Measurements from ENCODE around the gene TIGAR.

TIGAR gene

DNA sequence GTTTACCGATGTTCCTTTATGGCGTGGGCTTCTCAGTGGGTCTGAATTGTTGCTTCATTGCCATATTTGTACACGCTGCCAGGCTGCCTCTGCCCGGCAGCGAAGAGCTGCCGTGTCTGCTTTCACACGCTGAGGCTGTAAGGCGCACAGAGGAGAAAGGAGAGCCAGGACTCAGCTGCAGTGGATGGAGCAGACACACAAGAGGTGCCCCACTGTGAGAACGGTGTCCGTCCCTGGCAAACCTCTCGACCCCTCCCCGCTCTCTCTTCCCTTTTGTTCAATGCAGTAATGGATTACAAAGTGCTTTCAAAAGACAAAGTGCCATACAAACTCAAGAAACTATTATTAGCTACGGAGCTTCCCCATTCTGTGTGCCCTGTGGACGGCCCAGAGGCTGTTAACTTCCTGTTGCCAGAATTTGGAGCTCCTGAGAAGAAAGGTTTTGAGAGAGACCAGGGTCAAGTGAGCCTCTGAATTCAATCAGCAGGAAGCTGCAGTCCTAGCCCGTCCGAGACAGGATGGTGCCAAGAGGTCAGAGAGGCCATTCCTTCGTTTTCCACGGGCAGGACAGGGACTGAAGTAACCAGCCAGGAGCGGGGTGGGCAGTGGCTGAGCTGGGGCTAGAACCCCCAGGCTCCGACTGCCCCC lies 31.7 kb upstream of the TIGAR start:
- TF ChIP-seq TOX (CRISPR knock-in tag; IDR thresholded peaks at IDR 0.05; ENCODE audit: borderline replicate concordance): no peak
- no peak for TF ChIP-seq ZFP3 (CRISPR knock-in tag; IDR thresholded peaks at IDR 0.05)
- no peak for TF ChIP-seq OSR1 (CRISPR knock-in tag; IDR thresholded peaks at IDR 0.05)
- TF ChIP-seq, protein P1, sequence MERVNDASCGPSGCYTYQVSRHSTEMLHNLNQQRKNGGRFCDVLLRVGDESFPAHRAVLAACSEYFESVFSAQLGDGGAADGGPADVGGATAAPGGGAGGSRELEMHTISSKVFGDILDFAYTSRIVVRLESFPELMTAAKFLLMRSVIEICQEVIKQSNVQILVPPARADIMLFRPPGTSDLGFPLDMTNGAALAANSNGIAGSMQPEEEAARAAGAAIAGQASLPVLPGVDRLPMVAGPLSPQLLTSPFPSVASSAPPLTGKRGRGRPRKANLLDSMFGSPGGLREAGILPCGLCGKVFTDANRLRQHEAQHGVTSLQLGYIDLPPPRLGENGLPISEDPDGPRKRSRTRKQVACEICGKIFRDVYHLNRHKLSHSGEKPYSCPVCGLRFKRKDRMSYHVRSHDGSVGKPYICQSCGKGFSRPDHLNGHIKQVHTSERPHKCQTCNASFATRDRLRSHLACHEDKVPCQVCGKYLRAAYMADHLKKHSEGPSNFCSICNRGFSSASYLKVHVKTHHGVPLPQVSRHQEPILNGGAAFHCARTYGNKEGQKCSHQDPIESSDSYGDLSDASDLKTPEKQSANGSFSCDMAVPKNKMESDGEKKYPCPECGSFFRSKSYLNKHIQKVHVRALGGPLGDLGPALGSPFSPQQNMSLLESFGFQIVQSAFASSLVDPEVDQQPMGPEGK (CRISPR knock-in tag; IDR thresholded peaks at IDR 0.05; ENCODE audit: borderline replicate concordance): no peak
- TF ChIP-seq SNAI2 (CRISPR knock-in tag; IDR thresholded peaks at IDR 0.05): no peak
- TF ChIP-seq PPARA (CRISPR knock-in tag; IDR thresholded peaks at IDR 0.05; ENCODE audit: borderline replicate concordance): no peak
- no peak for TF ChIP-seq ZNF70 (CRISPR knock-in tag; IDR thresholded peaks at IDR 0.05)
- no peak for TF ChIP-seq CSDC2 (CRISPR knock-in tag; IDR thresholded peaks at IDR 0.05)
- TF ChIP-seq, protein P2, sequence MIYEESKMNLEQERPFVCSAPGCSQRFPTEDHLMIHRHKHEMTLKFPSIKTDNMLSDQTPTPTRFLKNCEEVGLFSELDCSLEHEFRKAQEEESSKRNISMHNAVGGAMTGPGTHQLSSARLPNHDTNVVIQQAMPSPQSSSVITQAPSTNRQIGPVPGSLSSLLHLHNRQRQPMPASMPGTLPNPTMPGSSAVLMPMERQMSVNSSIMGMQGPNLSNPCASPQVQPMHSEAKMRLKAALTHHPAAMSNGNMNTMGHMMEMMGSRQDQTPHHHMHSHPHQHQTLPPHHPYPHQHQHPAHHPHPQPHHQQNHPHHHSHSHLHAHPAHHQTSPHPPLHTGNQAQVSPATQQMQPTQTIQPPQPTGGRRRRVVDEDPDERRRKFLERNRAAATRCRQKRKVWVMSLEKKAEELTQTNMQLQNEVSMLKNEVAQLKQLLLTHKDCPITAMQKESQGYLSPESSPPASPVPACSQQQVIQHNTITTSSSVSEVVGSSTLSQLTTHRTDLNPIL (CRISPR knock-in tag; IDR thresholded peaks at IDR 0.05; ENCODE audit: low read depth): no peak
- TF ChIP-seq ZFP30 (CRISPR knock-in tag; IDR thresholded peaks at IDR 0.05): no peak
- TF ChIP-seq, protein P3, sequence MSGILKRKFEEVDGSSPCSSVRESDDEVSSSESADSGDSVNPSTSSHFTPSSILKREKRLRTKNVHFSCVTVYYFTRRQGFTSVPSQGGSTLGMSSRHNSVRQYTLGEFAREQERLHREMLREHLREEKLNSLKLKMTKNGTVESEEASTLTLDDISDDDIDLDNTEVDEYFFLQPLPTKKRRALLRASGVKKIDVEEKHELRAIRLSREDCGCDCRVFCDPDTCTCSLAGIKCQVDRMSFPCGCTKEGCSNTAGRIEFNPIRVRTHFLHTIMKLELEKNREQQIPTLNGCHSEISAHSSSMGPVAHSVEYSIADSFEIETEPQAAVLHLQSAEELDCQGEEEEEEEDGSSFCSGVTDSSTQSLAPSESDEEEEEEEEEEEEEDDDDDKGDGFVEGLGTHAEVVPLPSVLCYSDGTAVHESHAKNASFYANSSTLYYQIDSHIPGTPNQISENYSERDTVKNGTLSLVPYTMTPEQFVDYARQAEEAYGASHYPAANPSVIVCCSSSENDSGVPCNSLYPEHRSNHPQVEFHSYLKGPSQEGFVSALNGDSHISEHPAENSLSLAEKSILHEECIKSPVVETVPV (CRISPR knock-in tag; IDR thresholded peaks at IDR 0.05): no peak
- no peak for TF ChIP-seq RARB (CRISPR knock-in tag; IDR thresholded peaks at IDR 0.05)
- no peak; the same call in 2 of the 3 replicates for ATAC-seq

DNA sequence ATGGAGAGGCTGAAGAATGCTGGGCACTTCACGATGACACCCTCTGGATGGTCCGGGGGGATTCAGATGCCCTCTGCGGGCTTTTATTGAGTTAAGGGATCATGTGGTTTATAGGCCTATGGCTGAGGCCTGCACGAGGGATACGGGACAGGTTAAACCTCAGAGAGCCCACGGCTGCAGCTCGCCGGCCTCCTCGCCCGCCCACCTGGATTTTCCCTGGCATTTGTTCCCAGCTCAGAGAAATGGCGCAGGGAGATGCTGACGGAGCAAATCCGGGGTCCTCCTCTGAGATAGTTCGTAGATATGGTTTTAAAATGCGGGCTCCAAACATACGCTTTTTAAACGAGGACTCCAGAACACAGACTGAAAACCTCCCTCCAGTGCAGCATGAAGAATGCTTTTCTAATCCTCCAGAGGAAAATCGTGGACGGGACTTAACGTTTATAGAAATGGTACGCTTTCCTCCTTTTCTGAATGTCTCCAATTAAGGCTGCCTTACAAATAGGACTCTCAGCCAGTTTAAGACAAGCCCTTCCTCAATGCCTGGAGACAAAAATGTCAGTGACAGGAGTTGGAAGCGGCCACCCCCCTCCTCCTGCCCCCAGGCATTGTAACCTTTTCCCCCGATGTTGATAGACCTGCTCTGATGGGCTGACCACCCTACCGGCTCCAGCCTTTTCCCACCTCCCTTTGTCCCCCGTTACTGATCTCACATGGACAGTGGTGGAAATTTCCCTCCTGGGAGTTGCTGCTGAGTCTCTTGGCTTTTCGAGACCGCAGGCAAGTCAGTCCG lies 30.8 kb upstream of the TIGAR start:
- no peak for ATAC-seq
- TF ChIP-seq, protein P2 (CRISPR knock-in tag; IDR thresholded peaks at IDR 0.05; ENCODE audit: low read depth): no peak
- no peak for TF ChIP-seq ZFP3 (CRISPR knock-in tag; IDR thresholded peaks at IDR 0.05)

DNA sequence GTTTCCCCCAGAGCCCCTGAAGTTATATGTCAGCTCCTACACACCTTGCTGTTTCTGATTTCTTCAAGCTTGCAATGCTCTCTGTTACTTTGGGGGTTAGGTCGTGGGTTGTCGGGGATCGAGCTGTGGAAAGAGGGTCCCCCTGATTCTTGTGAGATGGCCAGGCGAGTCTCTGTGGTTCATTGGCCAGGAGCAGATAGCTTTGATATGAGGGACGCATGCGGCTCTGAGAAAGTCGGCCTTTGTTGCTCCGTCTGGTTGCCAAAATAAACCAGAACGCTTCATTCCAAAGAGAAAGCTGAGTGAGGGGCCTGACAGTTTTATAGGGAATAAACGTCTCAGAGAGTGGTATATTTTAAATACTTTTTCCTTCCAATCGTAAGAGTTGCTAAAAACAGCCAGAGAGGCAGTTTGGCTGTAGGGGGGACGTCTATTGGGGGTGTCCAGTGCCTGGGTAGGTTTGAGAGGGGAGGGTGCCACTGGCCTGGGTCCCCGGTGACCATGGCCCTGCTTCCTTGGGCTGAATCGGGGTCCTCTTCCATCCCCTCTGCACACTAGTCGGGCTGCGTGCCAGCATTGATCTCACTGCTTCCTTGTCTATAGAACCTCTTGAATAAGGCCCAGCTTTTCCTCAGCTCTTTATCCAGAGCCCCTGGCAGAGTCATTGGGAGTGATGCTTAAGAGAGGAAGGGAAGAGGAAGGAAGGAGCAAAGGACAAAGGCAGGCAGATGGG lies 28.5 kb upstream of the TIGAR start:
- ATAC-seq: no peak
- TF ChIP-seq GLIS3 (CRISPR knock-in tag; IDR thresholded peaks at IDR 0.05) (no peak), ZNF565 (CRISPR knock-in tag; conservative IDR thresholded peaks at IDR 0.05; ENCODE audit: low read depth) (no peak), TCF4 (CRISPR knock-in tag; IDR thresholded peaks at IDR 0.05; ENCODE audit: borderline replicate concordance) (no peak), ZFP3 (CRISPR knock-in tag; IDR thresholded peaks at IDR 0.05) (no peak), ARNTL (CRISPR knock-in tag; IDR thresholded peaks at IDR 0.05; ENCODE audit: borderline replicate concordance, low read depth) (no peak), OSR1 (CRISPR knock-in tag; IDR thresholded peaks at IDR 0.05) (no peak), PPARA (CRISPR knock-in tag; IDR thresholded peaks at IDR 0.05; ENCODE audit: borderline replicate concordance) (no peak), BACH2 (CRISPR knock-in tag; IDR thresholded peaks at IDR 0.05; ENCODE audit: borderline replicate concordance) (no peak), SNAI2 (CRISPR knock-in tag; IDR thresholded peaks at IDR 0.05) (no peak)

DNA sequence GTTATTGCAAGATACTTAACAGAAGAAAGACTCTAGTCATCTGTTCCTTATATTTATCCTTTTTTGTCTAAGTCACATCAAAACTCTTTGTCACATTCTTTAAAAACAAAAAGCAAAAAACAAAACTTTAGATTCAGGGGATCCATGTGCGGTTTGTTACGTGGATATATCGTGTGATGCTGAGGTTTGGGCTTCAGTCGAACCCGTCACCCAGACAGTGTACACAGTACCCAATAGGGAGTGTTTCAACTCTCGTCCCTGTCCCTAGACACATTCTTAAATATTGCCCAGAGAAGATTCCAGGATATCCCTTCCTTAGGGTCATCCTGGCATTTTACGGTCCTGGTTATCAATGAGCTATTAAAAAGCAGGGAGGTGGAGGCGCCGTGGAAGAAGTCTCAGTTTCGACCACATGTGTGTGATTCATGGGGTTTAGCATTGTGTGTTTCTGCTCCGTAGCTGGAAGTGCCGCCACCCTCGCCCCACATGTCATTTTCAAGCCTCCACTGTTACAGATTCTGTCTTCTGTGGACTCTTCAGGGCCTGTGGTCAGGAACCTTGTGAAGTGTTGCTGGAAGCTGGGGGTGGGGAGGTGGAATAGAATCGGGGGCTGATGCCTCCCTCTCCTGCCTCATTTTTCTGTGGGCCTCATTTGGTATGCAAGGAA lies 27.6 kb upstream of the TIGAR start:
- no peak for ATAC-seq
- TF ChIP-seq CSDC2 (CRISPR knock-in tag; IDR thresholded peaks at IDR 0.05) (no peak), ZNF8 (CRISPR knock-in tag; IDR thresholded peaks at IDR 0.05) (no peak), SNAI2 (CRISPR knock-in tag; IDR thresholded peaks at IDR 0.05) (no peak), ISL1 (CRISPR knock-in tag; IDR thresholded peaks at IDR 0.05) (no peak), OSR1 (CRISPR knock-in tag; IDR thresholded peaks at IDR 0.05) (no peak), ARNTL (CRISPR knock-in tag; IDR thresholded peaks at IDR 0.05; ENCODE audit: borderline replicate concordance, low read depth) (no peak), GLIS3 (CRISPR knock-in tag; IDR thresholded peaks at IDR 0.05) (no peak), PPARA (CRISPR knock-in tag; IDR thresholded peaks at IDR 0.05; ENCODE audit: borderline replicate concordance) (no peak), ZNF565 (CRISPR knock-in tag; conservative IDR thresholded peaks at IDR 0.05; ENCODE audit: low read depth) (no peak), ZFP3 (CRISPR knock-in tag; IDR thresholded peaks at IDR 0.05) (no peak), ESRRG (CRISPR knock-in tag; IDR thresholded peaks at IDR 0.05) (no peak), RARB (CRISPR knock-in tag; IDR thresholded peaks at IDR 0.05) (no peak)
- TF ChIP-seq, protein P4, sequence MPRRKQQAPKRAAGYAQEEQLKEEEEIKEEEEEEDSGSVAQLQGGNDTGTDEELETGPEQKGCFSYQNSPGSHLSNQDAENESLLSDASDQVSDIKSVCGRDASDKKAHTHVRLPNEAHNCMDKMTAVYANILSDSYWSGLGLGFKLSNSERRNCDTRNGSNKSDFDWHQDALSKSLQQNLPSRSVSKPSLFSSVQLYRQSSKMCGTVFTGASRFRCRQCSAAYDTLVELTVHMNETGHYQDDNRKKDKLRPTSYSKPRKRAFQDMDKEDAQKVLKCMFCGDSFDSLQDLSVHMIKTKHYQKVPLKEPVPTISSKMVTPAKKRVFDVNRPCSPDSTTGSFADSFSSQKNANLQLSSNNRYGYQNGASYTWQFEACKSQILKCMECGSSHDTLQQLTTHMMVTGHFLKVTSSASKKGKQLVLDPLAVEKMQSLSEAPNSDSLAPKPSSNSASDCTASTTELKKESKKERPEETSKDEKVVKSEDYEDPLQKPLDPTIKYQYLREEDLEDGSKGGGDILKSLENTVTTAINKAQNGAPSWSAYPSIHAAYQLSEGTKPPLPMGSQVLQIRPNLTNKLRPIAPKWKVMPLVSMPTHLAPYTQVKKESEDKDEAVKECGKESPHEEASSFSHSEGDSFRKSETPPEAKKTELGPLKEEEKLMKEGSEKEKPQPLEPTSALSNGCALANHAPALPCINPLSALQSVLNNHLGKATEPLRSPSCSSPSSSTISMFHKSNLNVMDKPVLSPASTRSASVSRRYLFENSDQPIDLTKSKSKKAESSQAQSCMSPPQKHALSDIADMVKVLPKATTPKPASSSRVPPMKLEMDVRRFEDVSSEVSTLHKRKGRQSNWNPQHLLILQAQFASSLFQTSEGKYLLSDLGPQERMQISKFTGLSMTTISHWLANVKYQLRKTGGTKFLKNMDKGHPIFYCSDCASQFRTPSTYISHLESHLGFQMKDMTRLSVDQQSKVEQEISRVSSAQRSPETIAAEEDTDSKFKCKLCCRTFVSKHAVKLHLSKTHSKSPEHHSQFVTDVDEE (CRISPR knock-in tag; IDR thresholded peaks at IDR 0.05): no peak
- TF ChIP-seq, protein P1 (CRISPR knock-in tag; IDR thresholded peaks at IDR 0.05; ENCODE audit: borderline replicate concordance): no peak
